ENCODE data around the gene TSHR. TPM values are rescaled to one million over a fixed set of nuclear protein-coding genes. Genes with fewer than 3 reads are reported as not detected.

The TSHR gene
- total RNA-seq, 1 experiment from 2014 or later = not detected

- Histone ChIP-seq H3K27me3 (ENCODE audit: insufficient read depth, low read length) (no peaks in the 10 kb centered on the region), H2AFZ (ENCODE audit: low read depth, low read length, poor library complexity, severe bottlenecking) (no peak overlapping the region), H3K36me3 (ENCODE audit: control insufficient read depth in 1 of 2, insufficient read depth in 2 of 2, low read length in 2 of 2) (no peaks in the 10 kb centered on the region), H3K9ac (ENCODE audit: low read length) (no peak overlapping the region), H3K79me2 (ENCODE audit: insufficient read depth, low read length) (no peaks in the 10 kb centered on the region), H3K9me2 (ENCODE audit: insufficient read depth) (no peaks in the 10 kb centered on the region), H3K4me2 (ENCODE audit: low read length) (no peak overlapping the region), H3K27ac (ENCODE audit: low read depth, low read length) (no peak overlapping the region), H3K9me3 (ENCODE audit: control insufficient read depth in 1 of 2, insufficient read depth in 1 of 2, low read depth in 1 of 2, low read length in 2 of 2) (no peaks in the 10 kb centered on the region), H4K20me1 (ENCODE audit: insufficient read depth) (no peaks in the 10 kb centered on the region), H3K4me1 (ENCODE audit: control insufficient read depth in 1 of 2, insufficient read depth in 2 of 2, low read length in 2 of 2) (peaks cover 0 to 5% of the 10 kb centered on the region in 2 experiments; a peak in 1 of 4 replicates), H3K4me3 (replicated peaks in 1 of 2; ENCODE audit: low read depth in 1 of 2, low read length in 2 of 2) (no peak overlapping the region)
- ATAC-seq (no peak), DNase-seq (ENCODE audit: low read depth, low spot score) (no peak)
- CTCF ChIA-PET = no interaction called here
- RAD21 ChIA-PET (ENCODE audit: low non-redundant PET in 1 of 2, low total read pairs in 2 of 2, uncharacterized antibody in 2 of 2, unreplicated experiment in 2 of 2) = no interaction called here
- no TSS peak for BruUV-seq (replicated peaks)
- intact Hi-C loops (cut with micrococcal nuclease) = no loop called here
- TF ChIP-seq EZH2phosphoT487 (IDR thresholded peaks at IDR 0.05; ENCODE audit: borderline replicate concordance) = no peak
- no peak for TF ChIP-seq CEBPB (IDR thresholded peaks at IDR 0.05; ENCODE audit: low read depth)
- no peak for TF ChIP-seq ZFX (IDR thresholded peaks at IDR 0.05)
- TF ChIP-seq ZBTB33 (IDR thresholded peaks at IDR 0.05; ENCODE audit: extremely low read depth, insufficient replicate concordance, low read length) = no peak
- TF ChIP-seq TCF7L2 (IDR thresholded peaks at IDR 0.05; ENCODE audit: borderline replicate concordance, extremely low read depth, insufficient read depth, insufficient read length) = no peak
- no peak for TF ChIP-seq JUND (IDR thresholded peaks at IDR 0.05)
- TF ChIP-seq YY1 (IDR thresholded peaks at IDR 0.05; ENCODE audit: extremely low read depth, insufficient replicate concordance, low read depth, low read length) = no peak
- TF ChIP-seq EGR1 (IDR thresholded peaks at IDR 0.05; ENCODE audit: low read depth) = no peak
- no peak for TF ChIP-seq ATF3 (IDR thresholded peaks at IDR 0.05)
- no peak for TF ChIP-seq RAD21 (IDR thresholded peaks at IDR 0.05; ENCODE audit: low read depth)
- TF ChIP-seq FOSL1 (IDR thresholded peaks at IDR 0.05; ENCODE audit: low read depth) = no peak
- TF ChIP-seq CBX3 (IDR thresholded peaks at IDR 0.05; ENCODE audit: low read depth) = no peak
- no peak for TF ChIP-seq ELF1 (IDR thresholded peaks at IDR 0.05; ENCODE audit: borderline replicate concordance, low read depth)
- TF ChIP-seq POLR2AphosphoS5 (IDR thresholded peaks at IDR 0.05; ENCODE audit: low read depth, low read length) = no peak
- TF ChIP-seq SP1 (IDR thresholded peaks at IDR 0.05; ENCODE audit: low read depth) = no peak
- no peak for TF ChIP-seq SIN3A (IDR thresholded peaks at IDR 0.05; ENCODE audit: low read depth)
- TF ChIP-seq CTCF (IDR thresholded peaks at IDR 0.05 in 2 of 3, conservative IDR thresholded peaks at IDR 0.05 in 1 of 3; ENCODE audit: borderline replicate concordance in 1 of 3, insufficient read depth in 1 of 3, low read depth in 2 of 3, low read length in 2 of 3) = no peak
- no peak for TF ChIP-seq SRF (IDR thresholded peaks at IDR 0.05; ENCODE audit: low read depth)
- TF ChIP-seq MAX (IDR thresholded peaks at IDR 0.05) = no peak
- no peak for TF ChIP-seq REST (IDR thresholded peaks at IDR 0.05; ENCODE audit: low read depth)
- POLR2A ChIA-PET = no interaction called here
These were observed 3.9 kb upstream of the TSHR start for GRCh38 chr14:80951491-80951890.

All from HCT116 (cell line).